Muscle layer of colon (tissue), 2 donors: ENCODE results near the gene TPGS1.

ENCODE experiments used
- H3K27ac ChIP-seq: one replicate; pipeline ENCODE4 v1.7.0; 2013; ENCODE audit warnings: low read depth, mild to moderate bottlenecking, low read length, moderate library complexity
- H3K27me3 ChIP-seq, 2 donors: one replicate each; pipeline ENCODE4 v1.7.0; 2013; ENCODE audit warnings: low read length in 2 of 2, mild to moderate bottlenecking in 2 of 2; ENCODE audit not compliant: insufficient read depth in 2 of 2, control insufficient read depth in 1 of 2
- H3K36me3 ChIP-seq: one replicate; pipeline ENCODE4 v1.7.0; 2013; ENCODE audit warnings: mild to moderate bottlenecking, low read length; ENCODE audit not compliant: insufficient read depth
- H3K4me1 ChIP-seq: one replicate; pipeline ENCODE4 v1.7.0; 2013; ENCODE audit warnings: mild to moderate bottlenecking, low read length; ENCODE audit not compliant: insufficient read depth
- H3K4me3 ChIP-seq, 2 donors: one replicate each; pipeline ENCODE4 v1.7.0; 2013; ENCODE audit warnings: low read length in 2 of 2, low read depth in 1 of 2, mild to moderate bottlenecking in 1 of 2, moderate library complexity in 1 of 2
- H3K9ac ChIP-seq: one replicate; pipeline ENCODE4 v1.7.0; 2013; ENCODE audit warnings: low read length
- H3K9me3 ChIP-seq: one replicate; pipeline ENCODE4 v1.7.0; 2013; ENCODE audit warnings: mild to moderate bottlenecking, low read length
- donor health status: abdominal sarcoma.
- donor health status: Adenocarcinoma of cecum.

TPGS1 gene

DNA sequence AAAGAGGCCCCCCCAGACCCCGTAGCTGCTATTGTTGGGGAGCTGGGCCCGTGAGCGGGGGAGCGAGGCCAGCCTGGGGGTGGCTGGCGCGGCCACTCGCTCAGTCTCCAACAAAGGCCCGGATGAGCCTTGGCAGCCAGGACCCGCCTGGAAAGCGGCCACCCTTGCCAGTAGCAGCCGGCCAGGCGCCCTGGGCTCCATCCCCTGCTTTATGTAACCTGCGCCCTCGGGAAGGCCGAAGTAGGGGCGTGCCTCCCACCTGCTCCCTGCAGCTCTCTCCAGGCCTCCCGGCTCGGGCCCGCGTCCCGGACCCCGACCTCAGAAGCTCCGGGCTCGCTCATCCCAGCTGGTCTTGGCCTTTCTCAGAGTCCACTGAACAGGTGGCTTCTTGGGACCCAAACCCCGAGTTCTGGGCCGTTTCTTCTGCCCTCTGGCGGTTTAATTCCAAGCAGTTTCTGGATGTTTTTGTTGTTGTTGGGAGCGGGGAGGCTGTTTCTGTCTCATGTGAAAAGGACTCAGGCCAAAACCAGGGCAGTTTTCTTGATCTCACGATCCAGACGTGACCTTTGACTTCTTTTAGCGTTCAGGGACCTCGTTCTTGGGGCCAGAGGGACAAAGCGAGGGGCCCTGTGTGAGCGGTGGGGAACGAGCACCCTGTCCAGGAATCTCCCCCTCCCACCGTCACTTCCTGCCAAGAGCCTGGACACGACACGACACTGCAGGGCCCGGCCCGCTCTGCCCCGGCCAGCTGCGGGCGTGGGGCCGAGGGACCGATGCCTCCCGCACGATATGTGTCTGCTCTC lies 25.5 kb downstream of the TPGS1 start:
- no peaks in the 10 kb centered on the region for H3K27me3 ChIP-seq
- peaks cover 28% of the 10 kb centered on the region for H3K4me1 ChIP-seq
- peak overlapping the region; percentile 46 for H3K9ac ChIP-seq
- H3K9me3 ChIP-seq, result no peaks in the 10 kb centered on the region
- peak overlapping the region; percentile 64 to 92 for H3K4me3 ChIP-seq
- H3K36me3 ChIP-seq, result peaks cover 24% of the 10 kb centered on the region
- peak overlapping the region; percentile 99 for H3K27ac ChIP-seq

DNA sequence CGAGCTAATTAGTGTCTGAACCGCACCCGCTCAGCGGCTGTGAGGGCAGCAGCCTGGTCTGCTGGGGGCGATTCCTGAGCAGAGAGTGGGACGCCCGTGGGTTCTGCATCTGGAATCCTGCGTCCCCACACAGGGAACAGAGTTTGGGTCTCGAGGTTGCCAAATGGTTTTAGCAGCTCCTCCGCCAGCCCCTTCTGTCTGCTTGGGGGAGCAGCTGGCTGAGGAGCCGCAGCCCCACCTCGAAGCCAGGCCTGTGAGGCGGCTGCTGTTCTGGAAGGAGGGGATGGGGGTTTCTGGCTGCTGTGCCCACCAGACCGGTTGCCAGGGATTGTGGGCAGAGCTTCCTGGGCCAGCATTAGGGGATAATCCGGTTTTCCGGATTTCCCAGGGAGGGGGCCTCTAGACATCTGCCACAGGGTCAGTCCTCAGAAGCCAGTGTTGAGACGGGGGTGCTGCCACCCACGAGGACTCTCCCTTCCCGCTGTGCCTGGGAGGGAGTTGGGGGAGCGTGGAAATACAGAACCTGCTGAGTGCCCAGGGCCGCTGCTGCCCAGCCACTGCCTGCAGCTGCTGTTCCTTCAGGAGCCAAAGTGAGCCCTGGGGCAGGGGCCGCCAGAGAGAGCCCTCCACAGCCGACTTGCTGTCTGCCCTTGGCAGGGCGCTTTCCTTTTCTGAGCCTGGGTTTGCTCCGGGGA lies 26.2 kb downstream of the TPGS1 start:
- H3K9ac ChIP-seq, result peak overlapping the region; percentile 46
- H3K27me3 ChIP-seq, result no peaks in the 10 kb centered on the region
- no peaks in the 10 kb centered on the region for H3K9me3 ChIP-seq
- peaks cover 28% of the 10 kb centered on the region for H3K4me1 ChIP-seq
- peak overlapping the region; percentile 64 to 92 for H3K4me3 ChIP-seq
- H3K36me3 ChIP-seq, result peaks cover 31% of the 10 kb centered on the region
- peak overlapping the region; percentile 99 for H3K27ac ChIP-seq

DNA sequence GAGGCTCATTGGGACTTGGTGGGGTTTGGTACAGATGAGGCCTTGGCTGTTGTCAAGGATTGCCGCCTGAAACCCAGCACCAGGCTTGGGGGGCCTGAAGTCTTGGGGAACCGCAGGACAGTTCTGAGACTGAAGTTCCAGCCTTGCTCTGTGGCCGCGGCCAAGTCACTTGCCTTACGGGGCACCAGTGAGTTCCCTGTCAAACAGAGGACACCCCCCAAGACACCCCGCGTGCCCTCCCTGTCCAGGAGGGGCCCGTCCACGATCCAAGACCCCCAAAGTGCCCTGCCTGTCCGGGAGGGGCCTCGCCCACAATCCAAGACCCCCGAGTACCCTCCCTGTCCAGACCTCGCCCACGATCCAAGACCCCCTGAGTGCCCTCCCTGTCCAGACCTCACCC lies 26.8 kb downstream of the TPGS1 start:
- H3K4me3 ChIP-seq, result peak overlapping the region in 1 of 2 donors; percentile 64
- H3K27ac ChIP-seq, result peak overlapping the region; percentile 99
- peaks cover 28% of the 10 kb centered on the region for H3K4me1 ChIP-seq
- peaks cover 34% of the 10 kb centered on the region for H3K36me3 ChIP-seq
- H3K9me3 ChIP-seq, result no peaks in the 10 kb centered on the region
- H3K9ac ChIP-seq, result peak overlapping the region; percentile 46
- H3K27me3 ChIP-seq, result no peaks in the 10 kb centered on the region

DNA sequence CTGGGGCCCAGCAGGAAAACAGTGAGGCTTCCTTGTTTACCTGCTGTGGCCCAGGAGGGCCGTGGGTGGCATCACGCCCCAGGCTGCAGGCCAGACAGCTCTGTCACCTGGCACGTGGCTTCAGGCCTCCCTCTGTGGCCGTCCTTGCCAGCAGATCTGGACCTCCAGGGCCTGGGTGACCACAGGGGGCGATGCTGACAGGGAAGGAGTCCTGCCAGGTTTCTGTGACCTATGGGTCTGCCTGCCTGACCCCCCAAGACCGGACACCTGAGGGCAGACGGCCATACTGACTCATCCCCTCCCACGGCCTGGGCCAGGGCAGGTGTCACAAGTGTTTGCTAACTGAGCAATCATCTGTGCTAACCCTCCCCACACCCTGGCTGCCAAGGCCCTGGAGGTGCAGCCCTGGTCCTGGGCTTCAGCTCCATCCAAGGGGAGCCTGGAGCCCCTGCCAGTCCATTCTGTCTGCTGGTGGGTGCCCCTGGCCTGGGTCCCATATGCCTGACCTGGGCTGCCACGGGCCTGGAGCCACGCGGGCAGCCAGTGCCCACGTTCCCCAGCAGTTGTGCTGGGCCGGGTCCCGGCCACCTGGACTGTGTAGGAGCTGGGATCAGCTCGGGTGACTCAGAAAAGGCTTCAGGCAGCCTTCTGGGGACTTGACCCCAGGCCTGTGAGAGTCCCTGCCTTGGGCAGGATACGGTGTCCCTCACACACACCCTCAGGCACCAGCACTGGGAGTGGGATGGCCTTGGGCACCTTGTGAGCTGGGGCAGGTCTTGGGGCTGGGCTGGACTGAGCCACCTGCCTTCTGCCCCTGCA lies 27.9 kb downstream of the TPGS1 start:
- H3K4me1 ChIP-seq, result peaks cover 28% of the 10 kb centered on the region
- H3K27ac ChIP-seq, result no peak overlapping the region

DNA sequence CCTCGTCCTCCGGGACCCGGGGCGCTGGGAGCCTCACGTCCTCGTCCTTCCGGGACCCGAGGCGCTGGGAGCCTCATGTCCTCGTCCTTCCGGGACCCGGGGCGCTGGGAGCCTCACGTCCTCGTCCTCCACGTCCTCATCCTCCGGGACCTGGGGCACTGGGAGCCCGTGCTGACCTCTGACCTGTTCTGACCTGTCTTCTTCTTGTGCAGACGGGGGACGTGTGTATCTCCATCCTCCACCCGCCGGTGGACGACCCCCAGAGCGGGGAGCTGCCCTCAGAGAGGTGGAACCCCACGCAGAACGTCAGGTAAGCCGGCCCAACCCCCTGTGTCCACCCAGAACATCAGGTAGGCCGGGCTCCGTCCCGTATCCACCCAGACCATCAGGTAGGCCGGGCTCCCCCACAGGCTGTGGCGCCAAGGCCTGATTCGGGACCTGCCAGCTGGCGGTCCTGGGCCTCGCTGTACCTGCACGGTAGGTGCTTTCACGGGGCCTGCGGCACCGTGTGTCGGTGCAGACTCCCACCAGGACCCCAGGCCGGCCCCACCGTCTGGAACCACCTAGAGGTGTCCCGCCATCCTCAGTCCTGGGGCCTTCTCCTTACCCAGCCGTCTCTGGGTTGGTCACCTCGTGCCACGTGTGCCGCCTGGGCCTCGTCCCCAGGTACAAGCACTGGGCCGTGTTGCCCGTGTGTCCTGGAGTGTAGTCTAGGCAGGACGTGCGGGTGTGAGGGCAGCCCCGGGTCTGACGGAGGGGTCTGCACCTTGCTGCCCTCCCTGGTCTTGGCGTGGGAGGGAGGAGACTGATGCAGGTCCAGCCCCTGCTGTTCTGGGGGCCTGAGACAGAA lies 29.0 kb downstream of the TPGS1 start:
- H3K27ac ChIP-seq, result no peak overlapping the region
- peaks cover 35% of the 10 kb centered on the region for H3K36me3 ChIP-seq
- no peaks in the 10 kb centered on the region for H3K27me3 ChIP-seq
- no peak overlapping the region for H3K4me3 ChIP-seq
- H3K9me3 ChIP-seq, result no peaks in the 10 kb centered on the region
- H3K9ac ChIP-seq, result no peak overlapping the region
- H3K4me1 ChIP-seq, result peaks cover 28% of the 10 kb centered on the region

More for the DNA sequence above, 27.9 kb downstream of the TPGS1 start:
- no peaks in the 10 kb centered on the region for H3K9me3 ChIP-seq
- peaks cover 34% of the 10 kb centered on the region for H3K36me3 ChIP-seq
- H3K9ac ChIP-seq, result no peak overlapping the region
- H3K4me3 ChIP-seq, result no peak overlapping the region
- no peaks in the 10 kb centered on the region for H3K27me3 ChIP-seq

DNA sequence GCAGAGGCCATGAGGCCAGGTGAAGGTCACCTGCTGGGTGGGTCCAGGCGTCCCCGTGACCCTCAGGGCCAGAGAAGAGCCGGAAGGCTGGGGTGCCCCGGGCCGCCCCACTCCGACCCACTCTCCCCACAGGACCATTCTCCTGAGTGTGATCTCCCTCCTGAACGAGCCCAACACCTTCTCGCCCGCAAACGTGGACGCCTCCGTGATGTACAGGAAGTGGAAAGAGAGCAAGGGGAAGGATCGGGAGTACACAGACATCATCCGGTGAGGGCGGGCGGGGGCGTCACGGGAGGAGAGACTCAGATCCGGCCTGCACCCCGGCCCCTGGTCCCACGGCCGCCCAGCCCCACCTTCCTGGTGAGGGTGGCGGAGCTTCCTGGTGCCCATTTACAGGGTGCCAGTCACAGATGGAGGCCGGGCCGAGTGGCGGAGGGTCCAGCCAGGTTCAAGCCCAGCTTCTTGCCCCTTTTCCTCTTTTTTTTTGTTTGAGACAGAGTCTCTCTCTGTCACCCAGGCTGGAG lies 29.6 kb downstream of the TPGS1 start:
- Histone ChIP-seq H3K9ac (no peak overlapping the region), H3K27me3 (no peaks in the 10 kb centered on the region), H3K36me3 (peaks cover 37% of the 10 kb centered on the region), H3K4me1 (peaks cover 28% of the 10 kb centered on the region), H3K4me3 (no peak overlapping the region), H3K27ac (no peak overlapping the region), H3K9me3 (no peaks in the 10 kb centered on the region)

GRCh38 chr19:538641-539428 lies 31.5 kb downstream of the TPGS1 start:
- no peak overlapping the region for H3K4me3 ChIP-seq
- peaks cover 37% of the 10 kb centered on the region for H3K36me3 ChIP-seq
- no peak overlapping the region for H3K27ac ChIP-seq
- no peaks in the 10 kb centered on the region for H3K9me3 ChIP-seq
- no peaks in the 10 kb centered on the region for H3K27me3 ChIP-seq
- peaks cover 20% of the 10 kb centered on the region for H3K4me1 ChIP-seq
- no peak overlapping the region for H3K9ac ChIP-seq

GRCh38 chr19:539429-540030 lies 32.2 kb downstream of the TPGS1 start:
- Histone ChIP-seq H3K9me3 (no peaks in the 10 kb centered on the region), H3K36me3 (peaks cover 37% of the 10 kb centered on the region), H3K4me1 (peaks cover 14% of the 10 kb centered on the region), H3K9ac (no peak overlapping the region), H3K27ac (no peak overlapping the region), H3K27me3 (no peaks in the 10 kb centered on the region), H3K4me3 (no peak overlapping the region)

GRCh38 chr19:540867-541637 lies 33.8 kb downstream of the TPGS1 start:
- Histone ChIP-seq H3K36me3 (peaks cover 27% of the 10 kb centered on the region), H3K27me3 (no peaks in the 10 kb centered on the region), H3K27ac (no peak overlapping the region), H3K9me3 (no peaks in the 10 kb centered on the region), H3K9ac (no peak overlapping the region), H3K4me3 (no peak overlapping the region), H3K4me1 (no peaks in the 10 kb centered on the region)
